ENCODE results near the gene CYBRD1. TPM values are rescaled to one million over a fixed set of nuclear protein-coding genes. Genes with fewer than 3 reads are reported as not detected.

The CYBRD1 gene
- total RNA-seq, 2 donors from 2014 or later = 34.6 to 59.7 TPM

DNA sequence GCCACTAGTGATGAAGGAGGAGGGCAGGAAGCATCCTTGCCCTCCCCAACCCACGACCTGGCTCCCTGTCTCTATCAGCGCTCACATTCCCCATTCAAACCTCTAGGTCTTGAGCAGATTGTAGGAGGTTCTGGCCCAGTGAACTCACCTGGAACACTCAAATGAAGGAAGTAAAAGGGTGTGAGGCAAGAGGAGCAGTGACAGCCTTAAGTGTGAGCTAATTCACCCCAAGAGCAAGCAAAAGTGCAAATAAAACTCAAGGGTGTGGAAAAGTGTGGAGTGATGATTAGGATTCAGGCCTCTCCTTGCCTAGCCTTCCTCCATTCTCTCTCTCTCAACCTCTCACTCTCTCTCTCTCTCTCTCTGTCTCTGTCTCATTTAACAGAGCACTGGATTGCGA, 41.0 kb downstream of the CYBRD1 start:
- Histone ChIP-seq H3K4me3 (no peak overlapping the region), H3K36me3 (replicated peaks in 1 of 2; ENCODE audit: insufficient read depth in 1 of 2, low read depth in 2 of 2) (no peaks in the 10 kb centered on the region), H3K9me3 (no peaks in the 10 kb centered on the region), H3K27me3 (no peaks in the 10 kb centered on the region), H3K27ac (no peak overlapping the region), H3K4me1 (peaks cover 6% of the 10 kb centered on the region)
- intact Hi-C loops (cut with DNase I) = no loop called here
- TF ChIP-seq, protein P1, sequence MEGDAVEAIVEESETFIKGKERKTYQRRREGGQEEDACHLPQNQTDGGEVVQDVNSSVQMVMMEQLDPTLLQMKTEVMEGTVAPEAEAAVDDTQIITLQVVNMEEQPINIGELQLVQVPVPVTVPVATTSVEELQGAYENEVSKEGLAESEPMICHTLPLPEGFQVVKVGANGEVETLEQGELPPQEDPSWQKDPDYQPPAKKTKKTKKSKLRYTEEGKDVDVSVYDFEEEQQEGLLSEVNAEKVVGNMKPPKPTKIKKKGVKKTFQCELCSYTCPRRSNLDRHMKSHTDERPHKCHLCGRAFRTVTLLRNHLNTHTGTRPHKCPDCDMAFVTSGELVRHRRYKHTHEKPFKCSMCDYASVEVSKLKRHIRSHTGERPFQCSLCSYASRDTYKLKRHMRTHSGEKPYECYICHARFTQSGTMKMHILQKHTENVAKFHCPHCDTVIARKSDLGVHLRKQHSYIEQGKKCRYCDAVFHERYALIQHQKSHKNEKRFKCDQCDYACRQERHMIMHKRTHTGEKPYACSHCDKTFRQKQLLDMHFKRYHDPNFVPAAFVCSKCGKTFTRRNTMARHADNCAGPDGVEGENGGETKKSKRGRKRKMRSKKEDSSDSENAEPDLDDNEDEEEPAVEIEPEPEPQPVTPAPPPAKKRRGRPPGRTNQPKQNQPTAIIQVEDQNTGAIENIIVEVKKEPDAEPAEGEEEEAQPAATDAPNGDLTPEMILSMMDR (IDR thresholded peaks at IDR 0.05) = no peak
- TF ChIP-seq POLR2A (IDR thresholded peaks at IDR 0.05) = no peak
- 84 to 88% methylated on average over 3 of the region's 3 CpGs for WGBS, 2 donors
- ATAC-seq = no peak
- DNase-seq = no peak

DNA sequence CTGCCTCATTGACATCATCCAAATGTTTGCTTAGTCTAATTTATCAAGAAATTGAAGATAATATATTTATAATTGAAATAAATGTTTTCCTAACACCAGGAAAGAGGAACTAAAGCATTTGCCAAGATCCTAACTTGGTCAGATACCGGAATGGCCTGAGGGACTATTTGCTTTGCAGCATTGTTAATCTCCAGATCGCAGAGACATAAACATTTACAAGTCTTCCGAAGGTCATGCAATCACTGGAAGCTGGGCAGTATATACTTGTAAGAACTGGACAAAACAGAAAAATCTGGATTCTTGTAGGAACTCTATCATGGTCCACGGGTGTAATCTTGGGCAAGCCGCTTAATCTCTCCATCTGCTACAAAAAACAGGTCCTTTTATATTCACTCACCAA, 42.2 kb downstream of the CYBRD1 start:
- Histone ChIP-seq H3K9me3 (no peaks in the 10 kb centered on the region), H3K4me3 (no peak overlapping the region), H3K4me1 (peaks cover 6% of the 10 kb centered on the region), H3K36me3 (replicated peaks in 1 of 2; ENCODE audit: insufficient read depth in 1 of 2, low read depth in 2 of 2) (no peaks in the 10 kb centered on the region), H3K27ac (no peak overlapping the region), H3K27me3 (no peaks in the 10 kb centered on the region)
- ATAC-seq (no peak), DNase-seq (no peak)
- 26 to 31% methylated on average over 5 of the region's 5 CpGs for WGBS, 2 donors
- intact Hi-C loops (cut with DNase I) = no loop called here
- TF ChIP-seq, protein P1 (IDR thresholded peaks at IDR 0.05) = no peak
- no peak for TF ChIP-seq POLR2A (IDR thresholded peaks at IDR 0.05)

DNA sequence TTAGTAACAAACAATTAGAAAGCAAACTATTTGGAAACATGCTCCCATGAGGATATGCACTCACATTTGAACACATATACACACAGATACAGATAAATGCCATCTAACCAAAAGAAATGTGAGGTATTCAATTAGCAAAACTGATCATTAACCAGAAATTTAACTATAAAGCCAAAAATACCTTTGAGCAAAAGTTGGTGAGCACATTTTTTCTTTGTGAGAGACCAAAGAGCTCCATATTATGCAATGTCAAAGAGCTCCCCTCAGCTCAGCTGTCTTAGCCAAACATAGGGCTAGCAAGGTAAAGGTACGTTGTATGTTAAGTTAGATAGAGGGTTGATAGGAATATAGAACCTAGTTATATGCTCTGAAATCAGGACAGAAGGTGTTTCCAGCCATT, 43.8 kb downstream of the CYBRD1 start:
- Histone ChIP-seq H3K4me1 (peaks cover 6% of the 10 kb centered on the region), H3K9me3 (no peaks in the 10 kb centered on the region), H3K27me3 (no peaks in the 10 kb centered on the region), H3K4me3 (no peak overlapping the region), H3K36me3 (replicated peaks in 1 of 2; ENCODE audit: insufficient read depth in 1 of 2, low read depth in 2 of 2) (no peaks in the 10 kb centered on the region), H3K27ac (no peak overlapping the region)
- intact Hi-C loops (cut with DNase I) = no loop called here
- no peak for TF ChIP-seq POLR2A (IDR thresholded peaks at IDR 0.05)
- TF ChIP-seq, protein P1 (IDR thresholded peaks at IDR 0.05) = no peak
- DNase-seq (no peak), ATAC-seq (no peak)
- WGBS, 2 donors = 0 to 29% methylated on average over 1 of the region's 1 CpG

- 85 to 90% methylated on average over 4 of the region's 4 CpGs for WGBS, 2 donors
- intact Hi-C loops (cut with DNase I) = no loop called here
- TF ChIP-seq POLR2A (IDR thresholded peaks at IDR 0.05) = no peak
- TF ChIP-seq, protein P1 (IDR thresholded peaks at IDR 0.05) = no peak
- H3K4me1 ChIP-seq = peaks cover 6% of the 10 kb centered on the region
- H3K9me3 ChIP-seq = no peaks in the 10 kb centered on the region
- no peaks in the 10 kb centered on the region for H3K36me3 ChIP-seq (replicated peaks in 1 of 2; ENCODE audit: insufficient read depth in 1 of 2, low read depth in 2 of 2)
- ATAC-seq (no peak), DNase-seq (no peak)
- no peak overlapping the region for H3K27ac ChIP-seq
- H3K27me3 ChIP-seq = no peaks in the 10 kb centered on the region
- H3K4me3 ChIP-seq = no peak overlapping the region
Measured at GRCh38 chr2:171566753-171567152, 44.5 kb downstream of the CYBRD1 start.

DNA sequence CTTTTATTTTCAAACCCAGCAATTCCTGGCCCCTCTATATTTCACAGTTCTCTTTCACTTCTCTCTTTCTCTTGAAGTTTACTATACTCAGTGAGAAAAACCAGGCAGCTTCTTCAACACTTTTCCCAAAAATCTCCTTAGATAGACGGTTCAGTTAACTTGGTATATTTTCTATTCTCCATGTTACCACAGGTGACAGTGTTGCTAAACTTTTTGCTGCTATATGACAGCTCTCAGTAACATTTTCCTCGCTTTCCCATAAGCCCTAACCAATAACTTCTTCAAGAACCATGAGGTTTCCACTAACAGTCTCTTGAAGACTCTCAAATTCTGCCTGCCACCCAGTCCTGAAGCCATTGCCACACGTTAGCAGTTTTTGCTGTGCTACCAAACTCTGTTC, 45.8 kb downstream of the CYBRD1 start:
- Histone ChIP-seq H3K36me3 (replicated peaks in 1 of 2; ENCODE audit: insufficient read depth in 1 of 2, low read depth in 2 of 2) (no peaks in the 10 kb centered on the region), H3K9me3 (no peaks in the 10 kb centered on the region), H3K27ac (no peak overlapping the region), H3K4me1 (peaks cover 6% of the 10 kb centered on the region), H3K4me3 (no peak overlapping the region), H3K27me3 (no peaks in the 10 kb centered on the region)
- intact Hi-C loops (cut with DNase I) = no loop called here
- no peak for TF ChIP-seq POLR2A (IDR thresholded peaks at IDR 0.05)
- TF ChIP-seq, protein P1 (IDR thresholded peaks at IDR 0.05) = no peak
- WGBS, 2 donors = 39 to 74% methylated on average over 3 of the region's 3 CpGs
- DNase-seq (no peak), ATAC-seq (no peak)
